Middle frontal gyrus (tissue), 1 donor: ENCODE data around the gene MDN1.

Source experiments
- DNase-seq: peaks from one replicate; pipeline ENCODE4 v3.0.0-alpha.2; 2015; ENCODE audit warnings: low spot score; ENCODE audit errors: extremely low spot score

The MDN1 gene

DNA sequence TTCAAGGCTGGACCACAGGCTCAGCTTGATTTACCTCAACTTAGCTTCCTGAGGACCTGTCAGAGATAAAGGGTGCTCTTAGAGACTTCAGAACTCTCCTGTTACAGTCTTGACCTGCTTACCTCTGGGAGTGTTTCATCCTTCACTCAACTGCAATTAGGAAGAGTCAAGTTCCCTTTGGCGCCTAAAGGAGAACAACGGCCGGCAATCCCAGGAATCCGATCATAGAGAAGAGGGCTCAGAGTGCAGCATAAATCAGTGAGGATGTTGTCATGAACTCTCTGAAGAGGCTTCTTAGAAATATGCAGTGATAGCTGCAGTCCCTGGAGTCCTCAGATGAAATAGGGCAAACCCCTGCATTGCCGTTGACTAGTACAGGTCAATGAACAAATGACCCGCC is 217.4 kb downstream of the MDN1 start:
- DNase-seq = no peak

DNA sequence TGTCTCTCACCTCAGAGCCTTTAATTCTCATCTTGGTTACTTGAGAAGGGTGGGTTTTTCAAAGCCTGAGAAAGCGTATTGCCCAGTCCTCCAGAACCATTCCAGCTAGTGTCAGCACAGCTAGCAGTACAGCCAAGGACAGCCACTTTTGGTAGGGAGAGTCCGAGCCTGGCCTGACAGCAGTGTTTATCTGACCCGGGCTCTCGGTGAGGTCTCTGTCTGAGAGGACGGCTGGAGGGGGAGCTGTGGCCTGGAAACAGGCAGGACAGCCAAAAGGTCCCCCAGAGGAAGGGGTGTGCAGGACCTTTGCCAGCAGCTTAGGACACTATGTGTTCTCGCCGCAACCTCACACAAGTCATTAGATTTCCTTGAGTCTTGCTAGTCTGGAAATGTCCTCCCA is 219.9 kb downstream of the MDN1 start:
- no peak for DNase-seq

DNA sequence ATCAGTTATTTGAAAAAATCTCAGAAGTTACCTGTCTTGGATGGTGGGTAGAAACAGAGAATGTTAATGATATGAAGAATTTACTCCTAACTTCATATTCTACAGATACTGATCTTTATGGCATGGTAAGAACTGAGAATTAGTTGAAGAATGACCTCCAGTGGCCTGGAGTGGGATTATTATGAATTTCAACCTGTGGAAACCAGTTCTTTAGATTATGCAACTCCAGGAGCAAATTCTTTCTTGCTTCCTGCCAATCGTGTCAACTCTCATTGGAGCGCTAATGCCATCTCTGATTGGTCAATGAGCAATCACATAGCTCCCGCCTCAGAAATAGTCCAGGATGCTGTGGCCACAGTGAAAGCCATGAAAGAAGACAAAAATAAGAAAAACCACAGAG is 221.6 kb downstream of the MDN1 start:
- DNase-seq = no peak

DNA sequence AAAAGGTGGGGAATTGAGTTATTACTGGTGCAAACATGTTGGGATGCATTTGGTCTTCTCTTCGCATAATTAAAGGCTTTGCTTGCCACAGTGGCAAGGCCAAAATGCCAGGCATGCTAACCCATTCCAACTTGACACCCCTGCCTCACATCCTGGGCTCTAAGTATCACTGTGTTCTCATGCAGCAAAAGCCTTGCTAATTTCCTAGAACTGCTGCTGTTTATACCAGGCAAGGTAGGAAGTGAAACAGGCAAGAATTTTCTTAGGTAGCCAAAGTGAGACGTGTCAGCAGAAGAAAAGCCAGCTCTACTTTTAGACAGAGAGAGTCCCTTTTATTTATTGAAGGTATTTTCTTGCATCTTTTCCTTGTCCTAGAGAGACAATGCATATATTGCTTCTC is 222.2 kb downstream of the MDN1 start:
- DNase-seq = no peak

DNA sequence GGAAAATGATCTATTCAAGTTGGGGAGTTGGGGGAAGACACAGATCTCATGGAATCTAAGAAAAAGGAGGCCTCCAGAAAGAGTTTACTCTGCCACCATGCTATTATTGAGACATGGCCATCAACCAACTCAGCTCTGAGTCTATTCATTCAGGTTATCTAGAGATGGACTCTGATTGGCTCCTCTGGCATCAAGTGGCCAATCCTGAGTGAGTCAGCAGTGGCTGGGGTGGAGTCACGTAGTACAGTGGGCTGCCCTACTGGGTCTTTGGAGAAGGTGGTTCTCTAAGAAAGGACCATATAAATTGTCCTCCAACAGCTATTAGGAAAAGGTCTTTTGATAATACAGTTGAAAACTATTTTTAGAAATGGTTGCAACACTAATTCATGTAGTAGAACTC is 223.1 kb downstream of the MDN1 start:
- no peak for DNase-seq

DNA sequence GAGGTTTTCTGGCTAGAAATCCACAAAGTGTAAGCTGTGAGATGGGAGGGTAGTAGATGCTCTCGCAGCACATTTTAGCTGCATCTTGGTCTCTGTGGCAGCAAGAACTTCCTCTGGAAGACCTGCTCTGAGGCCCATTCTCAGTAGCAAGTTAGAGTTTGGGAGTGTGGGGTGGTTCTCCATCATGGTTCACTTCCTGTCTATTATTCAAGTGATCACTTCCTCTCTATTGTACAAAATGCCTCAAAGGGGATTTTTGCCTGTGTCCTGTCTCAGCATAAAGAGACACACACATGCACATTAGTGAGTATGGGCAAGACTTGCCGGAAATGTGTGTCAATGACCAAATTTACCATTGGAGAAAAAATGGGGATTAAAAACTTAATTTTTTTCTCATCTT is 223.5 kb downstream of the MDN1 start:
- DNase-seq = no peak
